GM12874 (cell line): ENCODE results near the gene CHCHD4.

Experiments
- TF ChIP-seq, protein P1 (sequence below): IDR thresholded peaks from 2 replicates; pipeline ENCODE4 v1.5.1; 2011; ENCODE audit warnings: low read depth, mild to moderate bottlenecking, control low read depth, low read length, moderate library complexity; ENCODE audit not compliant: insufficient read depth

CHCHD4 gene

GRCh38 chr3:14161282-14161681 is 36.6 kb upstream of the CHCHD4 start:
- TF ChIP-seq, protein P1, sequence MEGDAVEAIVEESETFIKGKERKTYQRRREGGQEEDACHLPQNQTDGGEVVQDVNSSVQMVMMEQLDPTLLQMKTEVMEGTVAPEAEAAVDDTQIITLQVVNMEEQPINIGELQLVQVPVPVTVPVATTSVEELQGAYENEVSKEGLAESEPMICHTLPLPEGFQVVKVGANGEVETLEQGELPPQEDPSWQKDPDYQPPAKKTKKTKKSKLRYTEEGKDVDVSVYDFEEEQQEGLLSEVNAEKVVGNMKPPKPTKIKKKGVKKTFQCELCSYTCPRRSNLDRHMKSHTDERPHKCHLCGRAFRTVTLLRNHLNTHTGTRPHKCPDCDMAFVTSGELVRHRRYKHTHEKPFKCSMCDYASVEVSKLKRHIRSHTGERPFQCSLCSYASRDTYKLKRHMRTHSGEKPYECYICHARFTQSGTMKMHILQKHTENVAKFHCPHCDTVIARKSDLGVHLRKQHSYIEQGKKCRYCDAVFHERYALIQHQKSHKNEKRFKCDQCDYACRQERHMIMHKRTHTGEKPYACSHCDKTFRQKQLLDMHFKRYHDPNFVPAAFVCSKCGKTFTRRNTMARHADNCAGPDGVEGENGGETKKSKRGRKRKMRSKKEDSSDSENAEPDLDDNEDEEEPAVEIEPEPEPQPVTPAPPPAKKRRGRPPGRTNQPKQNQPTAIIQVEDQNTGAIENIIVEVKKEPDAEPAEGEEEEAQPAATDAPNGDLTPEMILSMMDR, result no peak

- TF ChIP-seq, protein P1, result no peak
These were observed 34.8 kb upstream of the CHCHD4 start for GRCh38 chr3:14159426-14159825.

DNA sequence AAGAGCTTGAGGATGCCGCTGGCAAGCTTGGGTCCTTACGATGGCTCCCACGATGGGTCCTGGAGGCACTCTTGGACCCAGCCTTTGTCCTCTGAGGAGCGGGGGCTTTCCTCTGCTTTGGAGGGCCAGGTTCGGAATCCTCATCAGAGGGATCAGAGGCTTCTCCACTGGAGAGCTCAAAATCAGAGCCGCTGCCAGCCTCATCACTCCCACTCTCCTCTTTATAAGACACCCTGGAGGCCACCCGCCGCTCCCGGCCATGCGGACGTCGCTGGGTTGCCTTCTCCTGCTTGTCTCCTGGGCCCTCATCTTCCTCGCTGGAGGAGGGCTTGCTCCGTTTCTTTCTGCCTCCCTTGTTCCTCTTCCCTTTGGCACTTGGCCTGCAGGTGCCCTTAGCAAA is 33.7 kb upstream of the CHCHD4 start:
- TF ChIP-seq, protein P1, result no peak

- TF ChIP-seq, protein P1, result no peak
These were observed 33.3 kb upstream of the CHCHD4 start for GRCh38 chr3:14157951-14158350.

GRCh38 chr3:14156843-14157561 is 32.3 kb upstream of the CHCHD4 start:
- TF ChIP-seq, protein P1, result no peak

DNA sequence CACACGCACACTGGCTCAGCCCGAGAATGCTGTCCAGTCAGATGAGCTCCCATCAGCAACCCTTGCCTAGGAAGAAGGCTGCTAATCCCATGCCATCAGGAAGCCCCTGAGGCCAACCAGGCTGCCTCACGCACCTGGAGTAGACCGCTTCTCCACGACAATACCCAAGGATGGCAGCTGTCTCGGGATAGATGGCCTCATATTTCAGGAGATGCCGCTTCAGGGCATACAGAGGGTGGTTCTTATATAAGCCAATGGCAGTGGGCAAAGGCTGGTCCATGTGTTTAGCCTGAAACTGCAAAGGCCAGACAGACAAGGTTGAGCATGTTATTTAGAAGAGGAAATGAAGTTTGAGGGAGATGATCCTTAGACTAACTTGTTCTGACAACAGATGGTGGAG is 31.5 kb upstream of the CHCHD4 start:
- TF ChIP-seq, protein P1, result no peak

DNA sequence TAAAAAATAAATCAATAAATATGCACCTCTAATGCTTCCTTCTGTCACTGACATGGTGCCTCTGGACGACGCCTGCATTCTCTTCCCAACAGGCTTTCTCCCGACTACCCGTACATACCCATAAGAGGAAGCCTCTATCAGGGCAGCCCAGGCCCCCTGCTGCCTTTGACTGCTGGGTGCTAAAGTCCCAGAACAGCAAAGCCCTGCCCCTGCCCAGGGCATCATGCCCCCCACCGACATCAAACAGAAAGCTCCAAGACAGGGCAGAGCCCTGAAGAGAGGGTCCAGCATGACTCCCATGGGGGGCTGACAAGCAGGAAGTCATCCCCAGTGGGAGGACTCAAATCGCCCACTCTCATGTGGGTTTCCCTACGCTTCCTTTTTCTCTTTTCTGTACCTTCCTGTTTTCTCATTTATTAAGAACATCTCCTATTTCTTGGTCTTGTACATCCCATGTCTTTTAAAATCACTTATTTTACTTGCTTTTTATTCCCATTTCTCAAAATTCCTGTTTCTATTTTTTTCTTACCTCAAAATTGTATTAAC is 30.3 kb upstream of the CHCHD4 start:
- TF ChIP-seq, protein P1, result no peak
